HepG2 (cell line): ENCODE measurements around the gene PARD3. TPM values are rescaled to one million over a fixed set of nuclear protein-coding genes. Genes with fewer than 3 reads are reported as not detected.

Source experiments
- ATAC-seq: fragments of 200-7000 bp; cut with Tn5 transposase; 3 replicates; pipeline ENCODE4 v1.9.1; 2020; ENCODE audit warnings: mild to moderate bottlenecking, moderate library complexity
- BruUV-seq: library from RNA; stranded (reverse); fragments of 400-500 nt; replicated peaks from 2 replicates; lab custom pipeline; 2021; lab: Mats Ljungman, UMichigan
- CTCF ChIA-PET: fragments of 300-600 bp; formaldehyde crosslinking; extraction: SDS; loops from one replicate; lab custom pipeline; 2021; ENCODE audit warnings: low total read pairs, inconsistent platforms, low intra/inter-chr PET ratio; lab: Yijun Ruan, JAX
- POLR2A ChIA-PET: fragments of 350-600 bp; sonication (Branson Sonifier 250); formaldehyde crosslinking; loops from one replicate; lab custom pipeline; 2020; ENCODE audit warnings: antibody characterized with exemption, inconsistent platforms; lab: Yijun Ruan, JAX
- DNase-seq: peaks from one replicate; pipeline ENCODE4 v3.0.0-alpha.2; 2015; ENCODE audit warnings: low spot score
- FAIRE-seq: peaks from 3 replicates; lab custom pipeline; 2011; peaks lifted over from hg19 to GRCh38; lab: Jason Lieb, UNC
- H2AFZ ChIP-seq: one replicate; pipeline ENCODE4 v1.6.1; 2011; ENCODE audit warnings: low read length, inconsistent platforms
- H3K27ac ChIP-seq: fragments of 300-600 bp; 3 replicates; pipeline ENCODE4 v1.8.0; 2011; ENCODE audit warnings: mixed run types, mild to moderate bottlenecking, mixed read lengths, low read length, inconsistent platforms; ENCODE audit not compliant: insufficient read depth; ENCODE audit errors: extremely low read length
- H3K27me3 ChIP-seq, 2 experiments: fragments of 200-600 bp in 1 of 2; 2 replicates in 1 of 2; 3 replicates in 1 of 2; pipeline versions ENCODE4 v1.6.0 to v1.8.0; 2011; ENCODE audit warnings: low read length in 2 of 2, mild to moderate bottlenecking in 2 of 2, moderate library complexity in 2 of 2, inconsistent platforms in 1 of 2; ENCODE audit not compliant: insufficient read depth in 2 of 2, control insufficient read depth in 1 of 2
- H3K36me3 ChIP-seq, 2 experiments: fragments of 200-600 bp in 1 of 2; replicated peaks in 1 of 2; 2 replicates in 1 of 2; 3 replicates in 1 of 2; pipeline versions ENCODE4 v1.5.1 to v1.8.0; 2011; ENCODE audit warnings: low read length in 2 of 2, inconsistent platforms in 1 of 2; ENCODE audit not compliant: insufficient read depth in 2 of 2, control insufficient read depth in 1 of 2
- H3K4me1 ChIP-seq: 2 replicates; pipeline ENCODE4 v1.5.1; 2012; ENCODE audit warnings: low read length, inconsistent platforms; ENCODE audit not compliant: insufficient read depth
- H3K4me2 ChIP-seq: 2 replicates; pipeline ENCODE4 v1.6.0; 2011; ENCODE audit warnings: low read depth, low read length, inconsistent platforms
- H3K4me3 ChIP-seq, 3 experiments: fragments of 200-600 bp in 1 of 3; sonication (generic), shearing (Covaris generic) in 1 of 3; replicated peaks in 1 of 3; 2 replicates each; pipeline ENCODE4 v1.5.1; 2011 to 2016; ENCODE audit warnings: low read length in 3 of 3, inconsistent platforms in 2 of 3, low read depth in 2 of 3, mild to moderate bottlenecking in 2 of 3, control low read depth in 1 of 3, mixed read lengths in 1 of 3; ENCODE audit not compliant: insufficient read depth in 1 of 3
- H3K79me2 ChIP-seq: one replicate; pipeline ENCODE4 v1.6.1; 2011; ENCODE audit warnings: low read length, inconsistent platforms; ENCODE audit not compliant: insufficient read depth
- H3K9ac ChIP-seq: 2 replicates; pipeline ENCODE4 v1.6.0; 2011; ENCODE audit warnings: mild to moderate bottlenecking, low read depth, low read length, inconsistent platforms; ENCODE audit not compliant: insufficient read depth
- H3K9me3 ChIP-seq: 2 replicates; pipeline ENCODE4 v1.5.1; 2012; ENCODE audit warnings: mild to moderate bottlenecking, low read length
- H4K20me1 ChIP-seq: 2 replicates; pipeline ENCODE4 v1.6.0; 2011; ENCODE audit warnings: inconsistent platforms, mild to moderate bottlenecking, low read length, moderate library complexity; ENCODE audit not compliant: insufficient read depth
- FOXA3 ChIP-seq: IDR thresholded peaks from 2 replicates; pipeline ENCODE4 v1.6.1; 2016; ENCODE audit warnings: missing genetic modification reagents, missing compliant biosample characterization
- HNRNPLL ChIP-seq: fragments of 200-400 bp; formaldehyde crosslinking; IDR thresholded peaks from 2 replicates; pipeline ENCODE4 v1.6.1; 2017; ENCODE audit warnings: mild to moderate bottlenecking, low read depth, low read length; ENCODE audit not compliant: poor library complexity, severe bottlenecking
- KAT7 ChIP-seq: IDR thresholded peaks from 2 replicates; pipeline ENCODE4 v1.6.1; 2018; ENCODE audit warnings: borderline replicate concordance, missing compliant biosample characterization
- MYNN ChIP-seq: sonication (generic); formaldehyde crosslinking; IDR thresholded peaks from 2 replicates; pipeline ENCODE4 v1.4.0; 2020; ENCODE audit warnings: mild to moderate bottlenecking, low read depth, missing genetic modification reagents
- PHF20 ChIP-seq: sonication (generic); formaldehyde crosslinking; IDR thresholded peaks from 2 replicates; pipeline ENCODE4 v1.5.0; 2020; ENCODE audit warnings: mild to moderate bottlenecking, missing genetic modification reagents
- RELA ChIP-seq: sonication (generic); formaldehyde crosslinking; IDR thresholded peaks from 2 replicates; pipeline ENCODE4 v1.4.0; 2020; ENCODE audit warnings: missing genetic modification reagents
- SALL1 ChIP-seq: sonication (generic); formaldehyde crosslinking; IDR thresholded peaks from 2 replicates; pipeline ENCODE4 v1.8.0; 2022; ENCODE audit warnings: mild to moderate bottlenecking, missing genetic modification reagents
- SKIL ChIP-seq: sonication (generic); formaldehyde crosslinking; IDR thresholded peaks from 2 replicates; pipeline ENCODE4 v1.8.0; 2022; ENCODE audit warnings: missing genetic modification reagents, mild to moderate bottlenecking, moderate library complexity, borderline replicate concordance
- SOX5 ChIP-seq: IDR thresholded peaks from 2 replicates; pipeline ENCODE4 v1.6.1; 2016; ENCODE audit warnings: borderline replicate concordance
- TOE1 ChIP-seq: sonication (generic); formaldehyde crosslinking; IDR thresholded peaks from 2 replicates; pipeline ENCODE4 v1.4.0; 2020; ENCODE audit warnings: mild to moderate bottlenecking, missing genetic modification reagents
- ZEB1 ChIP-seq: IDR thresholded peaks from 2 replicates; pipeline ENCODE4 v1.6.1; 2012; ENCODE audit warnings: mild to moderate bottlenecking, low read depth, inconsistent platforms; ENCODE audit not compliant: insufficient replicate concordance
- ZIK1 ChIP-seq: sonication (generic); formaldehyde crosslinking; IDR thresholded peaks from 2 replicates; pipeline ENCODE4 v1.5.0; 2020; ENCODE audit warnings: mild to moderate bottlenecking, low read depth, missing genetic modification reagents, borderline replicate concordance
- ZNF580 ChIP-seq: IDR thresholded peaks from 2 replicates; pipeline ENCODE4 v1.6.1; 2016; ENCODE audit warnings: low read depth, borderline replicate concordance
- ZNF589 ChIP-seq: sonication (generic); formaldehyde crosslinking; conservative IDR thresholded peaks from 2 replicates; pipeline ENCODE4 v1.8.0; 2022; ENCODE audit warnings: mild to moderate bottlenecking, moderate library complexity, missing genetic modification reagents
- ZNF709 ChIP-seq: sonication (generic); formaldehyde crosslinking; IDR thresholded peaks from 2 replicates; pipeline ENCODE4 v1.5.0; 2020; ENCODE audit warnings: mild to moderate bottlenecking, missing genetic modification reagents
- WGBS: methylation state at CpG from one replicate; pipeline ENCODE4 v1.1.6; 2017; ENCODE audit warnings: low lambda C conversion rate; 5-methylcytosine and 5-hydroxymethylcytosine counted together
- in situ Hi-C: cut with HindIII; loops from 2 replicates; pipeline ENCODE4 v1.10.0; 2017; ENCODE audit warnings: low pct_unique_long_range_greater_than_20kb; ENCODE audit not compliant: extremely low pct_ligation_motif_present
- intact Hi-C: fragments of 100-400 bp; cut with micrococcal nuclease; formaldehyde crosslinking; loops from one replicate; pipeline ENCODE4 v1.10.0; 2022; ENCODE audit not compliant: unreplicated experiment
- polyA plus RNA-seq, 8 experiments: library from polyadenylated mRNA; depleted of rRNA in 3 of 8; stranded (reverse) in 7 of 8; unstranded in 1 of 8; fragments of >200 nt; fragmentation: Illumina TruSeq in 4 of 8; extraction: Trizol in 4 of 8; gene quantifications; 2 replicates each; pipeline versions ENCODE4 v1.2.1 to v1.2.3, GENCODE V29; 2011 to 2016; ENCODE audit warnings: low read depth in 4 of 8, missing spikeins in 1 of 8, mixed read lengths in 1 of 8; ENCODE audit not compliant: insufficient read depth in 1 of 8
- total RNA-seq, 5 experiments: library from RNA; depleted of rRNA; stranded (reverse); fragments of >200 nt; fragmentation: Illumina TruSeq; extraction: Trizol; gene quantifications; 2 replicates each; pipeline ENCODE4 v1.2.3, GENCODE V29; 2016; ENCODE audit warnings: low read depth in 1 of 5

PARD3 gene
- total and polyA plus RNA-seq, 2 of the 13 experiments (the other 11 are each of a cell fraction or from before 2014, with no cell fraction given), result 40.9 to 60.0 TPM

- no peak overlapping the region for H2AFZ ChIP-seq
- TF ChIP-seq ZNF580 (CRISPR knock-in tag) (no peak), SALL1 (CRISPR knock-in tag) (no peak), SOX5 (no peak), HNRNPLL (no peak), ZIK1 (CRISPR knock-in tag) (no peak), RELA (CRISPR knock-in tag) (no peak), MYNN (CRISPR knock-in tag) (no peak), ZNF589 (CRISPR knock-in tag) (no peak), TOE1 (CRISPR knock-in tag) (no peak)
- H3K4me3 ChIP-seq, result no peak overlapping the region
- peaks cover 29% of the 10 kb centered on the region for H3K4me1 ChIP-seq
- H3K79me2 ChIP-seq, result peaks cover 47% of the 10 kb centered on the region
- 100% methylated on average over 3 of the region's 3 CpGs for WGBS
- ATAC-seq, result no peak
- no peak overlapping the region for H3K4me2 ChIP-seq
- POLR2A ChIA-PET, result no interaction called here
- no TSS peak for BruUV-seq
- H3K9ac ChIP-seq, result no peak overlapping the region
- CTCF ChIA-PET, result no interaction called here
- H3K27ac ChIP-seq, result no peak overlapping the region
- in situ Hi-C loops (loop anchor here (25.0 kb wide), 2 partner anchors 512 to 1312 kb away; partner anchors contain the start of gene NRP1), intact Hi-C loops (no loop called here)
- H3K27me3 ChIP-seq, result no peaks in the 10 kb centered on the region
- DNase-seq, result no peak
- peaks cover 5% of the 10 kb centered on the region; the same call in 1 of the 2 replicates for H4K20me1 ChIP-seq
- peaks cover 0 to 2% of the 10 kb centered on the region in 2 experiments; a peak in 1 of 5 replicates for H3K36me3 ChIP-seq
- no peaks in the 10 kb centered on the region for H3K9me3 ChIP-seq
- no peak for FAIRE-seq
These were observed 165.7 kb downstream of the PARD3 start for GRCh38 chr10:34649385-34649784.

- Histone ChIP-seq H4K20me1 (peaks cover 5% of the 10 kb centered on the region; the same call in 1 of the 2 replicates), H3K79me2 (peaks cover 43% of the 10 kb centered on the region), H3K4me2 (no peak overlapping the region), H3K4me3 (no peak overlapping the region), H3K4me1 (peaks cover 24% of the 10 kb centered on the region), H3K27ac (no peak overlapping the region), H2AFZ (no peak overlapping the region), H3K9ac (no peak overlapping the region), H3K36me3 (peaks cover 0 to 2% of the 10 kb centered on the region in 2 experiments; a peak in 1 of 5 replicates), H3K27me3 (no peaks in the 10 kb centered on the region), H3K9me3 (no peaks in the 10 kb centered on the region)
- intact Hi-C loops, result no loop called here
- no peak for FAIRE-seq
- ATAC-seq, result no peak
- CTCF ChIA-PET, result no interaction called here
- in situ Hi-C loops, result loop anchor here (25.0 kb wide), 2 partner anchors 512 to 1312 kb away; partner anchors contain the start of gene NRP1
- BruUV-seq, result no TSS peak
- DNase-seq, result no peak
- WGBS, result 97% methylated on average over 5 of the region's 5 CpGs
- POLR2A ChIA-PET, result no interaction called here
- TF ChIP-seq ZEB1 (no peak), ZNF709 (CRISPR knock-in tag) (no peak), FOXA3 (CRISPR knock-in tag) (no peak), SKIL (CRISPR knock-in tag) (no peak), PHF20 (CRISPR knock-in tag) (no peak), KAT7 (no peak)
These were observed 166.2 kb downstream of the PARD3 start for GRCh38 chr10:34648919-34649318.
